Small intestine (tissue), 16 donors: ENCODE data around the gene OR10AG1. TPM values are rescaled to one million over a fixed set of nuclear protein-coding genes. Genes with fewer than 3 reads are reported as not detected.

Source experiments
- DNase-seq, 2 donors: peaks; one replicate each; pipeline versions ENCODE4 v3.0.0 to v3.0.0-alpha.2; 2013
- FAIRE-seq: peaks from 2 replicates; lab custom pipeline; 2012; peaks lifted over from hg19 to GRCh38; lab: Jason Lieb, UNC
- H3K27ac ChIP-seq, 3 donors: one replicate each; pipeline ENCODE4 v1.5.1; 2013; ENCODE audit warnings: low read length in 2 of 3, mild to moderate bottlenecking in 2 of 3, control low read depth in 1 of 3, inconsistent platforms in 1 of 3, low read depth in 1 of 3, moderate library complexity in 1 of 3
- H3K27me3 ChIP-seq, 3 donors: one replicate each; pipeline ENCODE4 v1.6.1; 2013; ENCODE audit warnings: low read length in 3 of 3, inconsistent platforms in 1 of 3; ENCODE audit not compliant: control insufficient read depth in 3 of 3, insufficient read depth in 3 of 3
- H3K36me3 ChIP-seq, 3 donors: one replicate each; pipeline ENCODE4 v1.6.1; 2013; ENCODE audit warnings: low read length in 3 of 3, inconsistent platforms in 1 of 3, low read depth in 1 of 3, mild to moderate bottlenecking in 1 of 3, moderate library complexity in 1 of 3; ENCODE audit not compliant: control insufficient read depth in 3 of 3, insufficient read depth in 2 of 3
- H3K4me1 ChIP-seq, 3 donors: one replicate each; pipeline ENCODE4 v1.6.1; 2013; ENCODE audit warnings: low read length in 2 of 3, inconsistent platforms in 1 of 3, low read depth in 1 of 3, mild to moderate bottlenecking in 1 of 3, moderate library complexity in 1 of 3; ENCODE audit not compliant: control insufficient read depth in 3 of 3, insufficient read depth in 2 of 3
- H3K4me3 ChIP-seq, 3 donors: one replicate each; pipeline ENCODE4 v1.5.1; 2013; ENCODE audit warnings: low read length in 3 of 3, control low read depth in 1 of 3, inconsistent platforms in 1 of 3, low read depth in 1 of 3, mild to moderate bottlenecking in 1 of 3, moderate library complexity in 1 of 3
- H3K9me3 ChIP-seq, 2 donors: one replicate each; pipeline ENCODE4 v1.6.1; 2013; ENCODE audit warnings: low read depth in 1 of 2, low read length in 1 of 2; ENCODE audit not compliant: control insufficient read depth in 2 of 2, insufficient read depth in 1 of 2
- WGBS, 3 donors: extraction: QIAGEN DNeasy Blood & Tissue Kit; methylation state at CpG; one replicate each; pipeline ENCODE4 v1.1.7; 2013; 5-methylcytosine and 5-hydroxymethylcytosine counted together
- long read RNA-seq, 10 donors: transcript quantifications; one replicate each; lab custom pipeline, GENCODE V29; 2026
- polyA plus RNA-seq, 4 donors: library from polyadenylated mRNA; stranded (reverse) in 3 of 4; unstranded in 1 of 4; fragments of 200-250 nt in 3 of 4; fragments of 120-200 nt in 1 of 4; gene quantifications; one replicate each; pipeline versions ENCODE4 v1.2.1 to v1.2.3, GENCODE V29; 2013
- donor health status: healthy with polysubstance abuse.
- donor health status: control.
- donor health status: control.
- donor health status: Bipolar disorder and iron deficiency.
- donor health status: healthy.

The OR10AG1 gene, protein sequence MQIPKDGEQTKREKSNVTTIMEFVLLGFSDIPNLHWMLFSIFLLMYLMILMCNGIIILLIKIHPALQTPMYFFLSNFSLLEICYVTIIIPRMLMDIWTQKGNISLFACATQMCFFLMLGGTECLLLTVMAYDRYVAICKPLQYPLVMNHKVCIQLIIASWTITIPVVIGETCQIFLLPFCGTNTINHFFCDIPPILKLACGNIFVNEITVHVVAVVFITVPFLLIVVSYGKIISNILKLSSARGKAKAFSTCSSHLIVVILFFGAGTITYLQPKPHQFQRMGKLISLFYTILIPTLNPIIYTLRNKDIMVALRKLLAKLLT
- polyA plus RNA-seq: not detected
- long read RNA-seq, donor 1: 0 reads
- long read RNA-seq, donor 2: 0 reads
- long read RNA-seq, donor 3: 0 reads
- long read RNA-seq, donor 4: 0 reads
- long read RNA-seq, donor 5: 0 reads
- long read RNA-seq, donor 6: 0 reads
- long read RNA-seq, donor 7: 0 reads
- long read RNA-seq, donor 8: 0 reads
- long read RNA-seq, donor 9: 0 reads
- long read RNA-seq, donor 10: 0 reads

DNA sequence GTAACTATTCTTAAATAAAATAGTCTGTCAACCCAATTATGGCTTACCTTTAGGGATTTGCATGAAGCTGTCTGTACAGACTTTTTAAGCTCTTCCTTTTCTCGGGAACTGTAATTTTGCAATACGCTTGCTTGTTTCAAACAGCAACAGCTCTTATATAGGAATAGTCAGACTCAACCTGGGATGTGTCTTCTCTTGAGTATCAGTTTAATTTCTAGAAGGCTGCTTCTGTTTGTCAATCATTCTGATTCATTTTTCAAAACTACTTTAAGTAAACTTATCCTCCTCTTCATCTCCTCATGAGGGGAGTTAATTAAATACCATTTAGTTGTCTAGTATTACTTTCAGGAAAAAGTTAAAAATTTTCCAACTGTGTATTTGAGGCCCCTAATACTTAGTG is at the start of gene OR10AG1:
Gene OR10AG1, minus strand, starts transcription at position 101 of the 400 bp plus-strand sequence. Its CDS starts 38 bp downstream, at position 63.
- H3K9me3 ChIP-seq: peaks cover 2 to 8% of the 10 kb centered on the region in 2 donors
- DNase-seq (no peak), FAIRE-seq (no peak)
- no peaks in the 10 kb centered on the region for H3K4me1 ChIP-seq
- H3K27ac ChIP-seq: no peak within 1 kb of the TSS
- 86 to 89% (median 87%) methylated on average over 2 of the region's 2 CpGs for WGBS, 3 donors
- H3K36me3 ChIP-seq: no peaks in the 10 kb centered on the region
- no peak within 1 kb of the TSS for H3K4me3 ChIP-seq
- no peaks in the 10 kb centered on the region for H3K27me3 ChIP-seq

DNA sequence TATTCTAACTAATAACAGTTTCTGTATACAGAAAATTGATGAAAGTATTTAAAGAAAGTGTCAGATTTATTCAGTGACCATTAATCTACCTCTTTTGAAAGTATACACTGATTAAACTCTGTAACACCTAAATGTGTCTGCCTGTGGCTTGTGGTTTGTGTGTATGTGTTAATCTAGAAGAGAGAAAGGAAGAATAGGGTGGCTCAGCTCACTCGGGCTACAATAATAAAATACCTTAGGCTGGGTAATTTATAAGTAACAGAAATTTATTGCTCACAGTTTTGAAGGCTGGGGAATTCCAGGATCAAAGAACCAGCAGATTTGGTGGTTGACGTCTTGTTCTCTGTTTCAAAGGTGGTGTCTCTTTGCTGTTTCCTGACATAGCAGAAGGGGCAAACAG is 44.1 kb upstream of the OR10AG1 start:
- DNase-seq: no peak
- WGBS, 3 donors: 14 to 54% (median 34%) methylated on average over 2 of the region's 2 CpGs
- H3K36me3 ChIP-seq: no peaks in the 10 kb centered on the region
- no peak overlapping the region for H3K27ac ChIP-seq
- no peak for FAIRE-seq
- H3K27me3 ChIP-seq: no peaks in the 10 kb centered on the region
- H3K4me3 ChIP-seq: no peak overlapping the region
- no peaks in the 10 kb centered on the region for H3K4me1 ChIP-seq
- peaks cover 0 to 3% of the 10 kb centered on the region in 2 donors for H3K9me3 ChIP-seq

DNA sequence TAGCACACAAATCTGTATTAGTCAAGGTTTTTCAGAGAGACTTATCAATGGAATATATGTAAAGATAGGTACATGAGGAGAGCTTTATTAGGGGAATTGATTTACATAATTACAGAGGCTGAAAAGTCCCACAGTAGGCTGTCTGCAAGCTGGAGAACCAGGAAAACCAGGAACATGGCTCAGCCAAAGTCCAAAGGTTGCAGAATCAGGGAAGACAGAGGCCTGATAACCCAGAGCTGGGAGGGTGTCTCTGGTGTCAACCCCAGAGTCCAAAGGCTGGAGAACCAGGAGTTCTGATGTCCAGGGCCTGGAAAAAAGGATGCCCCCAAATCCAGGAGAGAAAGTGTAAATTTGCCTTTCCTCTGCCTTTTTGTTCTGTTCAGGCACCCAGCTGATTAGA is 41.0 kb upstream of the OR10AG1 start:
- DNase-seq: peak in 1 of 2 donors; percentile 32
- FAIRE-seq: no peak

DNA sequence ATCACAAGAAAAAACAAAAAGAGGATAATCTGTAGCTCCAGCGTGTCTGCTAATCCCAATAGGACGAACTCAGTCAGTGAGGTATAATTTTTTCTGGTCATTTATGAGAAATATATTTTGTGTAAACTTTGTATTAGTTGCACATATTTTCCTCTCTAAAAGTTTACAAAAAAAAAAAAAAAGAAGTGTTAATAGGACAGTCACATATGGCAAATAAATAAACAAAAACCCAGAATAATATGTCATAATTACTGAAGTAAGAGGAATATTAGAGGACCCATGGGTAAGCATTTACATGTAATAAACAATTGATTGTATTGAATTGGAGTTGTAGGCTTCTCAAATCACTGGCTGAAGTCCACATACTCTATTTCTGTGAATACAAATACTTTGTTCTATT is 24.8 kb upstream of the OR10AG1 start, which contains the start of gene OR5F1:
Gene OR5F1, minus strand, starts transcription at position 101 of the 400 bp plus-strand sequence. Its CDS starts 0 bp downstream, at position 101.
- Histone ChIP-seq H3K4me1 (no peaks in the 10 kb centered on the region), H3K27ac (no peak within 1 kb of the TSS), H3K27me3 (no peaks in the 10 kb centered on the region), H3K4me3 (no peak within 1 kb of the TSS), H3K9me3 (no peaks in the 10 kb centered on the region), H3K36me3 (no peaks in the 10 kb centered on the region)
- WGBS, 3 donors: 52 to 71% (median 57%) methylated on average over 2 of the region's 2 CpGs
- DNase-seq: no peak
- no peak for FAIRE-seq

More for the DNA sequence above, 41.0 kb upstream of the OR10AG1 start:
- Histone ChIP-seq H3K4me1 (no peaks in the 10 kb centered on the region), H3K36me3 (no peaks in the 10 kb centered on the region), H3K27me3 (no peaks in the 10 kb centered on the region), H3K27ac (no peak overlapping the region), H3K4me3 (no peak overlapping the region), H3K9me3 (peaks cover 0 to 3% of the 10 kb centered on the region in 2 donors)

DNA sequence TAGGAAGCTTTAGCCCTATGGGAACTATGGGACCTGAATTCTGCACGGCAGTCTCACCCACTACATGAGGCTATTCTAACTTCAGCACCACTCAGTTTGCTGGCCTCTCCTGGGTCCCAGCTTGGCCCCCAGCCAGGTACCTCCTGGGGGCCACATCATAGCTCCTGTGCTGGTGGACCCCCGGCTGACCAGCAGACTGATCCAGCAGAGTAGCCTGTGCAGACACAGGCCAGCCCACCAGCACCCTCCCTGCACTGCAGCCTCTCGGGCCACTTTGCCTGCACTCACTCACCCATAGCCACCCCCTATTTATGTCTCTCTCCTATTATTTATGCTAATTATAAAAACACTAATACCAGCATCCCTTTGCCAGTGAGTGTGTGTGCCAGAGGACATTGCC is 1.2 kb upstream of the OR10AG1 start:
- Histone ChIP-seq H3K4me3 (no peak overlapping the region), H3K4me1 (no peaks in the 10 kb centered on the region), H3K27me3 (no peaks in the 10 kb centered on the region), H3K27ac (no peak overlapping the region), H3K9me3 (peaks cover 2 to 8% of the 10 kb centered on the region in 2 donors), H3K36me3 (no peaks in the 10 kb centered on the region)
- WGBS, 3 donors: 81 to 89% (median 86%) methylated on average over 3 of the region's 3 CpGs
- FAIRE-seq (no peak), DNase-seq (no peak)

DNA sequence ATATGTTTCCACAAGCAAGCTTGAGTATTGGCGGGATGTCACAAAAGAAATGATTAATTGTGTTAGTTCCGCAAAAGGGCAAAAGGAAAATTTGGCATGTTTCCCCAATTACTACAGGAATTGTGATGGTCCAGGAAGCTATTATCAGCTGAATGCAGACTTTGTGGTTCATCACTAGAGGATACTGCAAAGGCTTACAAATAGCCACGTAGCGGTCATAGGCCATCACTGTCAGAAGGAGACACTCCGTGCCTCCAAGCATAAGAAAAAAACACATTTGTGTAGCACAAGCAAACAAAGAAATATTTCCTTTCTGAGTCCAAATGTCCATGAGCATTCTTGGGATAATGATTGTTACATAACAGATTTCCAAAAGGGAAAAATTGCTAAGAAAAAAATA is 1.8 kb downstream of the OR10AG1 start:
- no peak overlapping the region for H3K27ac ChIP-seq
- WGBS, 3 donors: 86 to 87% (median 86%) methylated on average over 5 of the region's 5 CpGs

DNA sequence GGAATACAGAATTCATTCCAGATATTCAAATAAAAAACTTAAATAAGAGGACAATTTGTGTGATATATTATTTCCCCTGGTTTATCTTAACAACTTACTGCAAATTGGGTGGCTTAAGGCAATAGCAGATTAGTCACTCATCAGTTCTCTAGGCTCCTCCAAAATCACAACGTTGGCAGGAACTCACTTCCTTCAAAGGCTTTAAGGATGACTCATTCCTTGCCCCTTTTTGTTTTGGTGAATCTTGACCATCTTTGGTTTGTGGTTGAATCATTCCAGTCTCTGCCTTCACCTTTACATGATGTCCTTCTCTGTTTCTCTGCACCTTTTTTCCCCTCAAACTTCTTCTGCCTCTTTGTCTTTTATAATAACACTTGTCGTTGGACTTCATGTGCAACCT is 3.4 kb downstream of the OR10AG1 start:
- no peak overlapping the region for H3K4me3 ChIP-seq
- H3K27ac ChIP-seq: no peak overlapping the region
- FAIRE-seq (no peak), DNase-seq (no peak)
- H3K27me3 ChIP-seq: no peaks in the 10 kb centered on the region
- peaks cover 3 to 8% of the 10 kb centered on the region in 2 donors for H3K9me3 ChIP-seq
- no peaks in the 10 kb centered on the region for H3K36me3 ChIP-seq
- H3K4me1 ChIP-seq: no peaks in the 10 kb centered on the region
- WGBS, 3 donors: 69 to 72% (median 70%) methylated on average over 2 of the region's 2 CpGs

More for the DNA sequence above, 1.8 kb downstream of the OR10AG1 start:
- FAIRE-seq (no peak), DNase-seq (no peak)
- Histone ChIP-seq H3K4me3 (no peak overlapping the region), H3K9me3 (peaks cover 3 to 8% of the 10 kb centered on the region in 2 donors), H3K36me3 (no peaks in the 10 kb centered on the region), H3K4me1 (no peaks in the 10 kb centered on the region), H3K27me3 (no peaks in the 10 kb centered on the region)

DNA sequence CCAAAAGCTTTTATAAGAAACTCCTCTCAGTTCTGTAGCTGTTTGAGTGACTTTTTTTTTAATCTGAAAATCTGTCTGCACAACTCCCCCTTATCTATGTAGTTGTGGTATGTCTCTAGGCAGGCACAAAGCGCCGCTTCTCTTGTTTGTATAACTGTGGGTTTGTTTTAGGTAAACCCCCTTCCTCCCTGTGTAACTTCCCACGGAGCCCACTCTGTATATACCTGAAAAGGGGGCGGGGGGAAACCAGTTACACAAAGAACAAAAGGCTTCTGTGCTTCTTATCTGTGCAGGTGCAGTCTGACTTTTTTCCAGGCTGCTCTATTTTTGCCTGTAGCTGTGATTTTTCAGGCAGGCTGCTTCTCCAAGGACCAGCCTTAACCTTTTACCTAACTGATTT is 13.2 kb downstream of the OR10AG1 start:
- no peaks in the 10 kb centered on the region for H3K4me1 ChIP-seq
- H3K27ac ChIP-seq: no peak overlapping the region
- DNase-seq (peak in 1 of 2 donors; percentile 9), FAIRE-seq (no peak)
- no peaks in the 10 kb centered on the region for H3K36me3 ChIP-seq
- WGBS, 3 donors: 24 to 59% (median 32%) methylated on average over 4 of the region's 4 CpGs
- H3K9me3 ChIP-seq: peaks cover 0 to 6% of the 10 kb centered on the region in 2 donors
- H3K27me3 ChIP-seq: no peaks in the 10 kb centered on the region
- no peak overlapping the region for H3K4me3 ChIP-seq
